GM12878 (cell line): ENCODE data around the gene SUMF1.

Source experiments
- ZNF274 ChIP-seq: IDR thresholded peaks from one replicate; pipeline ENCODE4 v1.8.0; 2011; ENCODE audit not compliant: insufficient read length, insufficient read depth
- TF ChIP-seq, protein P1 (sequence below), 3 experiments: IDR thresholded peaks in 2 of 3; conservative IDR thresholded peaks in 1 of 3; 2 replicates each; pipeline ENCODE4 v1.5.1; 2011; ENCODE audit warnings: low read depth in 3 of 3, low read length in 3 of 3, mild to moderate bottlenecking in 3 of 3, control low read depth in 2 of 3, moderate library complexity in 2 of 3, inconsistent platforms in 1 of 3, mixed read lengths in 1 of 3; ENCODE audit not compliant: control insufficient read depth in 2 of 3, insufficient read depth in 1 of 3; ENCODE audit errors: extremely low read depth in 1 of 3

DNA sequence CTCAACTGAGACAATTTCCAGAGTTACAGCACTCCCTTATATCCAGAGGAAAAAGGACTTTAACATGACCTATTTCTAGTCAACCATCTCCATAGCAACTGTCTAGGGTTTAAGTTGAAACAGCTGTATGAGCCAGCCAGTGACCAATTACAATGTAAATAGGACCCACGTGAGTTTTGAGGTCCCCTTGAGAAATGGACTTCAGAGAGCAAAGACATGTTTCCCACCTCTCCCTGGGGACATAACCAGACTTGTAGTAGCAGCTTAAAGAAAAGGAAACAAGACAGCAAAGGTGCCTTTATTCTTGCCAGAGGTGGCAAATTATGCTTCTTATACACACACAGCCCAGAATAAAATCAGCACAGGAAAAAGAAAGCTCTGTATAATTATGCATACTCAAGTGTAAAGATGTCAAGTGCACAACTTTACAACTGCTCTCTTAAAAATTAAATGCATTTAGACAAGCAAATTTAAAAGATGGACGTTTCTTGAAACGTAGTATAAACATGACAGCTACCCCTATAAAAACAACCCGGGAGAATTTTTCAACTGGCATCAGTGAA lies 40.2 kb downstream of the SUMF1 start:
- TF ChIP-seq, protein P1, sequence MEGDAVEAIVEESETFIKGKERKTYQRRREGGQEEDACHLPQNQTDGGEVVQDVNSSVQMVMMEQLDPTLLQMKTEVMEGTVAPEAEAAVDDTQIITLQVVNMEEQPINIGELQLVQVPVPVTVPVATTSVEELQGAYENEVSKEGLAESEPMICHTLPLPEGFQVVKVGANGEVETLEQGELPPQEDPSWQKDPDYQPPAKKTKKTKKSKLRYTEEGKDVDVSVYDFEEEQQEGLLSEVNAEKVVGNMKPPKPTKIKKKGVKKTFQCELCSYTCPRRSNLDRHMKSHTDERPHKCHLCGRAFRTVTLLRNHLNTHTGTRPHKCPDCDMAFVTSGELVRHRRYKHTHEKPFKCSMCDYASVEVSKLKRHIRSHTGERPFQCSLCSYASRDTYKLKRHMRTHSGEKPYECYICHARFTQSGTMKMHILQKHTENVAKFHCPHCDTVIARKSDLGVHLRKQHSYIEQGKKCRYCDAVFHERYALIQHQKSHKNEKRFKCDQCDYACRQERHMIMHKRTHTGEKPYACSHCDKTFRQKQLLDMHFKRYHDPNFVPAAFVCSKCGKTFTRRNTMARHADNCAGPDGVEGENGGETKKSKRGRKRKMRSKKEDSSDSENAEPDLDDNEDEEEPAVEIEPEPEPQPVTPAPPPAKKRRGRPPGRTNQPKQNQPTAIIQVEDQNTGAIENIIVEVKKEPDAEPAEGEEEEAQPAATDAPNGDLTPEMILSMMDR (IDR thresholded peaks at IDR 0.05 in 2 of 3, conservative IDR thresholded peaks at IDR 0.05 in 1 of 3; ENCODE audit: control insufficient read depth in 2 of 3, extremely low read depth in 1 of 3, insufficient read depth in 1 of 3, low read depth in 3 of 3, low read length in 3 of 3) = no peak
- no peak for TF ChIP-seq ZNF274
